NT2/D1 (cell line): Measurements from ENCODE around the gene FAM50B.

Experiments used
- DNase-seq: peaks from one replicate; pipeline ENCODE4 v3.0.0-alpha.2; 2011; ENCODE audit warnings: low read depth, low spot score
- H3K27me3 ChIP-seq: 2 replicates; pipeline ENCODE4 v1.6.0; 2011; ENCODE audit warnings: mild to moderate bottlenecking; ENCODE audit not compliant: insufficient read length, insufficient read depth
- H3K36me3 ChIP-seq: 2 replicates; pipeline ENCODE4 v1.6.1; 2011; ENCODE audit warnings: mild to moderate bottlenecking, low read length, mixed read lengths; ENCODE audit not compliant: insufficient read depth, insufficient read length
- H3K4me1 ChIP-seq: 2 replicates; pipeline ENCODE4 v1.5.1; 2011; ENCODE audit not compliant: insufficient read depth, insufficient read length
- H3K4me3 ChIP-seq: 2 replicates; pipeline ENCODE4 v1.5.1; 2011; ENCODE audit warnings: low read depth; ENCODE audit not compliant: insufficient read length
- H3K9ac ChIP-seq: 2 replicates; pipeline ENCODE4 v1.6.0; 2011; ENCODE audit warnings: low read depth; ENCODE audit not compliant: insufficient read length
- H3K9me3 ChIP-seq: 2 replicates; pipeline ENCODE4 v1.5.1; 2011; ENCODE audit warnings: mild to moderate bottlenecking, low read length; ENCODE audit not compliant: insufficient read depth
- SUZ12 ChIP-seq: IDR thresholded peaks from 2 replicates; pipeline ENCODE4 v1.6.1; 2011; ENCODE audit not compliant: insufficient read length, insufficient read depth; ENCODE audit errors: extremely low read depth
- YY1 ChIP-seq: IDR thresholded peaks from 2 replicates; pipeline ENCODE4 v1.6.1; 2011; ENCODE audit not compliant: insufficient read length, insufficient read depth
- ZNF274 ChIP-seq: IDR thresholded peaks from 2 replicates; pipeline ENCODE4 v1.6.1; 2011; ENCODE audit warnings: mild to moderate bottlenecking, low read depth, low read length

FAM50B gene

GRCh38 chr6:3848925-3849605, at the start of gene FAM50B:
TSS of gene FAM50B (plus strand) at chr6:3849373. CDS start at chr6:3849812, 439 bp downstream.
- peak within 1 kb of the TSS; percentile 74 for H3K9ac ChIP-seq
- peak; percentile 72 for DNase-seq
- H3K9me3 ChIP-seq: no peaks in the 10 kb centered on the region
- peaks cover 5% of the 10 kb centered on the region for H3K36me3 ChIP-seq
- H3K4me3 ChIP-seq: peak within 1 kb of the TSS; percentile 63
- H3K27me3 ChIP-seq: no peaks in the 10 kb centered on the region
- no peak for TF ChIP-seq YY1
- no peak for TF ChIP-seq ZNF274
- no peak for TF ChIP-seq SUZ12
- H3K4me1 ChIP-seq: no peaks in the 10 kb centered on the region

GRCh38 chr6:3799719-3800118, 49.5 kb upstream of the FAM50B start:
- no peaks in the 10 kb centered on the region for H3K27me3 ChIP-seq
- no peak overlapping the region for H3K4me3 ChIP-seq
- no peak for TF ChIP-seq ZNF274
- H3K4me1 ChIP-seq: no peaks in the 10 kb centered on the region
- no peaks in the 10 kb centered on the region for H3K36me3 ChIP-seq
- no peak for DNase-seq
- H3K9me3 ChIP-seq: no peaks in the 10 kb centered on the region
- H3K9ac ChIP-seq: no peak overlapping the region

GRCh38 chr6:3800850-3801591, 48.2 kb upstream of the FAM50B start:
- no peaks in the 10 kb centered on the region for H3K9me3 ChIP-seq
- TF ChIP-seq YY1 (no peak), SUZ12 (no peak), ZNF274 (no peak)
- no peaks in the 10 kb centered on the region for H3K4me1 ChIP-seq
- no peaks in the 10 kb centered on the region for H3K27me3 ChIP-seq
- H3K36me3 ChIP-seq: no peaks in the 10 kb centered on the region
- H3K4me3 ChIP-seq: no peak overlapping the region
- no peak overlapping the region for H3K9ac ChIP-seq
- no peak for DNase-seq

- Histone ChIP-seq H3K4me1 (peaks cover 2% of the 10 kb centered on the region), H3K27me3 (no peaks in the 10 kb centered on the region), H3K9ac (no peak overlapping the region), H3K4me3 (no peak overlapping the region), H3K36me3 (no peaks in the 10 kb centered on the region), H3K9me3 (no peaks in the 10 kb centered on the region)
- no peak for DNase-seq
- TF ChIP-seq ZNF274: no peak
- no peak for TF ChIP-seq SUZ12
- TF ChIP-seq YY1: no peak
Observed at GRCh38 chr6:3801960-3802359, 47.2 kb upstream of the FAM50B start.

GRCh38 chr6:3803627-3804468, 45.3 kb upstream of the FAM50B start:
- TF ChIP-seq SUZ12 (no peak), YY1 (no peak), ZNF274 (no peak)
- H3K4me3 ChIP-seq: no peak overlapping the region
- no peak for DNase-seq
- H3K9me3 ChIP-seq: no peaks in the 10 kb centered on the region
- no peak overlapping the region for H3K9ac ChIP-seq
- H3K4me1 ChIP-seq: peaks cover 2% of the 10 kb centered on the region
- H3K36me3 ChIP-seq: no peaks in the 10 kb centered on the region
- H3K27me3 ChIP-seq: no peaks in the 10 kb centered on the region

- Histone ChIP-seq H3K27me3 (no peaks in the 10 kb centered on the region), H3K9ac (no peak overlapping the region), H3K9me3 (no peaks in the 10 kb centered on the region), H3K36me3 (no peaks in the 10 kb centered on the region), H3K4me3 (no peak overlapping the region), H3K4me1 (peaks cover 3% of the 10 kb centered on the region)
- TF ChIP-seq YY1 (no peak), ZNF274 (no peak), SUZ12 (no peak)
- no peak for DNase-seq
Observed at GRCh38 chr6:3804964-3805363, 44.2 kb upstream of the FAM50B start.

GRCh38 chr6:3805448-3806123, 43.6 kb upstream of the FAM50B start:
- Histone ChIP-seq H3K4me3 (no peak overlapping the region), H3K9me3 (no peaks in the 10 kb centered on the region), H3K9ac (no peak overlapping the region), H3K36me3 (no peaks in the 10 kb centered on the region), H3K27me3 (no peaks in the 10 kb centered on the region), H3K4me1 (peaks cover 3% of the 10 kb centered on the region)
- TF ChIP-seq YY1 (no peak), SUZ12 (no peak)
- DNase-seq: no peak
